ENCODE measurements around the gene CERS5. TPM values are rescaled to one million over a fixed set of nuclear protein-coding genes. Genes with fewer than 3 reads are reported as not detected.

The CERS5 gene
- total RNA-seq, 1 donor from 2014 or later: 104 TPM

- DNase-seq (ENCODE audit: low spot score in 2 of 2) (no peak), FAIRE-seq (no peak)
Observed at GRCh38 chr12:50142993-50143392, 24.2 kb downstream of the CERS5 start.

DNA sequence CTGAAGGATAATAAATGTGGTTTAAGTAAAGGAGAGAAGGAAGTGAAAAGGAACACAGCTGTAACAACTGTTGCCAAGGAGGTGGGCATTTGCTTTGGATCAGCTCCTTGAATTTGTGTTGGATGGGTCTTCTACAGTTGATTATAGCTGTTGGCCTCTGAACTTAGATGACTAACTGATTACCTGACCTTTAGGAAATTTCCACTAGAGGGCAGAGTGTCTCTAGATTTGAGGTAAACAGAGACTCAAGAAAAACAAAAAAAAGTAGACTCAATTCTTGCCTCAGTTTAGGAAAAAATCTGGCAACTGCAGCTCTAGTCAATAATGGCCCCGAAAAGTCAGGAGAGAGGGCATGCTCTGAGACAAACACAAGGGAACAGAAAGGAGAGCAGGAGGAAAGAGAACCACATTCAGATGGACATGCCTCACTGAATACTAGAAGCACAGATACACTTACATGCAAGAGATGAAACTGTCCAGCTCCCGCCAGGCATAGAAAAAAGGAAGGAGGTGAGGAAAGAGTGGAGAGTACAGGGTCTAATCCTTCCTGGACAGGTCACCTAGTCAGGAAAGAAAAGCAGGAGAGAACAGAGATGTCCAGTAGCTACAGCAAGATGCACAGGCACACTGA, 34.5 kb downstream of the CERS5 start:
- DNase-seq (ENCODE audit: low spot score in 2 of 2): no peak
- no peak for FAIRE-seq

GRCh38 chr12:50129290-50129689, 37.9 kb downstream of the CERS5 start:
- DNase-seq (ENCODE audit: low spot score in 2 of 2) (no peak), FAIRE-seq (no peak)

DNA sequence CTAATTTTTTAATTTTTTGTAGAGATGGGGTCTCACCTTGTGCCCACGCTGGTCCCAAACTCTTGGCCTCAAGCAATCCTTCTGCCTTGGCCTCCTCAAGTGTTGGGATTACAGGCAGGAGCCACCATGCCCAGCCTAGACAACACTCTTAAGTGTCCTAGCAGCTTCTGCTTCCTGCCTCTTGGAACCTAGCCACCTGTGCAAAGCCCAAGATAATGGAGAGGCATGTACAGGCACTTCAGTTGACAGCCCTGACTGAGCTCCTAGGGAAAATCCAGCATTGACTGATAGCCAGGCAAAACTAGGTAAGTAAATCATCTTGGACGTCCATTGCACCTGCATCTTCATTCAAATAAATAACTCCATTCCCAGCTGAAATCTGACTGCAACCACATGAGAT, 39.6 kb downstream of the CERS5 start:
- DNase-seq (ENCODE audit: low spot score in 2 of 2) (no peak), FAIRE-seq (no peak)

DNA sequence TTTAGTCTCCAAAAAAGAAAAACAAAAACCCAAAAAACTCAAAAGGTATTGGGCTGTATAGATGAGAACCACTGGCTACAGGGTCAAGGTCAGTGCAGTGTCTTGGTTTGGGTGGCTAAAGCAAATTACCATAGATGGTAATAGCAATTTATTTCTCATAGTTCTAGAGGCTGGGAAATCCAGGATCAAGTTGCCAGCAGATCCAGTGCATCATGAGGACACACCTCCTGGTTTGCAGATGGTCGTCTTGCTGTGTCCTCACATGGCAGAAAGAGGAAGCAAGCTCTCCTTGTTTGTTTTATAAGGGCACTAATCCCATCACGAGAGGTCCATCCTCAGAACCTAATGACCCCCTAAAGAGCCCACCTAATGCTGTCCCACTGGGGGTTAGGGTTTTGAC, 44.0 kb downstream of the CERS5 start:
- FAIRE-seq: no peak
- no peak for DNase-seq (ENCODE audit: low spot score in 2 of 2)

- no peak for DNase-seq (ENCODE audit: low spot score in 2 of 2)
- no peak for FAIRE-seq
Observed at GRCh38 chr12:50121641-50122040, 45.5 kb downstream of the CERS5 start.

- FAIRE-seq (no peak), DNase-seq (ENCODE audit: low spot score in 2 of 2) (no peak)
Observed at GRCh38 chr12:50120953-50121352, 46.2 kb downstream of the CERS5 start.

- DNase-seq (ENCODE audit: low spot score in 2 of 2) (no peak), FAIRE-seq (no peak)
Observed at GRCh38 chr12:50120521-50120920, 46.6 kb downstream of the CERS5 start.

- FAIRE-seq (no peak), DNase-seq (ENCODE audit: low spot score in 2 of 2) (no peak)
Observed at GRCh38 chr12:50119387-50119786, 47.8 kb downstream of the CERS5 start.

DNA sequence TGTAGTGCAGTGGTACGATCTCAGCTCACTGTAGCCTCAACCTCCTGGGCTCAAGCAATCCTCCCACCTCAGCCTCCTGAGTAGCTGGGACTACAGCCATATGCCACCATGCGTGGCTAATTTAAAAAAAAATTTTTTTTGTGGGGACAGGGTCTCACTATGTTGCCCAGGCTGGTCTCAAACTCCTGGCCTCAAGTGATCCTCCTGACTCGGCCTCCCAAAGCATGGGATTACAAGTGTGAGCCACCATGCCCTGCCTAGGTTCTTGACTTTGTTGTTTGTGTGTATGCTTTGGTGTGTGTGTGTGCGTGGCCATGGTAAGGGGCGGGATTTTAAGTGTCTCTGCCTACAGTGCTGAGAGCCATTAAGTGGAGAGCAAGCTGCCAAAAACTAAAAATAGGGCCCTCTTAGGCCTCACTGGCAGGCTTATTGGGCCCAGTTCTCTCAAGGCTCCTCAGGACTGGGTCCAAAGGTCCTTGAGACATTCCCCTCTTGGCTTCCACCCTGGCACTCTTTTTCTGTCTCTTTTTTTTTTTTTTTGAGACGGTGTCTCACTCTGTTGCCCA, 50.0 kb downstream of the CERS5 start:
- FAIRE-seq (no peak), DNase-seq (ENCODE audit: low spot score in 2 of 2) (no peak)

GRCh38 chr12:50112456-50113218, 54.5 kb downstream of the CERS5 start:
- no peak for FAIRE-seq
- DNase-seq (ENCODE audit: low spot score in 2 of 2): peak in 1 of 2 donors; percentile 43

GRCh38 chr12:50111693-50112455, 55.3 kb downstream of the CERS5 start, which contains the start of gene COX14:
COX14 (plus strand) TSS chr12:50112236; CDS start chr12:50120044, 7,808 bp downstream.
- FAIRE-seq (peak; percentile 98), DNase-seq (ENCODE audit: low spot score in 2 of 2) (peak; percentile 90 to 96)

DNA sequence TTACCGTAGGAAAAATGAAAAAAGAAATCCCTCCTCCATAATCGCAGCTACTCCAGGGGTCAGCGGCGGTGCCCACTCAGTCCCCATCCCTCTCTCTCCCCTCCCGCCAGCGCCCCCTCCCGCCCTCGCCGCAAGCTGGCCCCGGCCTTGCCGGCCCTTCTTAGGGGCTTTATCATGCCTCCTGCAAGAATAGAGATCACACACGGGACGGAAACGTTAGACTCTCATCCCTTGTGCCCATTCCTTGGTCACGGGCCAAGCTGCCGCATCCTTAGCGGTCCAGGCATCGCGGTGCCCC, 55.8 kb downstream of the CERS5 start:
- DNase-seq (ENCODE audit: low spot score in 2 of 2): no peak
- no peak for FAIRE-seq

DNA sequence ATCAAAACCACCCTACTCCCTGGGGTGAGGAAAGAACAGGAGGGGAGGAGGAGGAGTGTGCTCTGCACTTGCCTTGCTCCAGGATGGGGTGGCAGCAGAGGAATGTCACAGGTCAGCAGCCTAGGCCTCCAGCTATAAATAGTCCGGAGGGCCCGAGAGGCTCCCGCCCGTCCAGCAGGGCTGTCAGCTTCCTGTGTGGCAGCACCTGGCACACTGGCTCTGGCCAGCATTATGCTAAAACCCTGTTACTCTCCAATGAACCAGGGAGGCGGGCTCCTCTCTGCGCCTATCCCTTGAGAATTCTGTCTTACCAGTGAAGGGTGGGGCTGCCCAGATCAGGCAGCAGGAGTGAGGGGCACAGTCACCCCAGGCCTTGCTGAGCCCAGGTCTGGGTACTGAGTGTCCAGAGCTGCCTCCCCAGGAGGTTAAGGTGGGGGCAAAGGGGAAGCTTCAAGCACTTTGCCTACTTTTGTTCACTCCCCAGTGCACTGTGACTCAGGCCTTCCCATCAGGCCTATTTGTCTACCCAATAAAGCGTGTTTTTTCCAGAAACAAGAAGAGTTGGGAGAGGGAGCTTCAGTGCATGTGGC, 56.3 kb downstream of the CERS5 start:
- DNase-seq (ENCODE audit: low spot score in 2 of 2): no peak
- no peak for FAIRE-seq

DNA sequence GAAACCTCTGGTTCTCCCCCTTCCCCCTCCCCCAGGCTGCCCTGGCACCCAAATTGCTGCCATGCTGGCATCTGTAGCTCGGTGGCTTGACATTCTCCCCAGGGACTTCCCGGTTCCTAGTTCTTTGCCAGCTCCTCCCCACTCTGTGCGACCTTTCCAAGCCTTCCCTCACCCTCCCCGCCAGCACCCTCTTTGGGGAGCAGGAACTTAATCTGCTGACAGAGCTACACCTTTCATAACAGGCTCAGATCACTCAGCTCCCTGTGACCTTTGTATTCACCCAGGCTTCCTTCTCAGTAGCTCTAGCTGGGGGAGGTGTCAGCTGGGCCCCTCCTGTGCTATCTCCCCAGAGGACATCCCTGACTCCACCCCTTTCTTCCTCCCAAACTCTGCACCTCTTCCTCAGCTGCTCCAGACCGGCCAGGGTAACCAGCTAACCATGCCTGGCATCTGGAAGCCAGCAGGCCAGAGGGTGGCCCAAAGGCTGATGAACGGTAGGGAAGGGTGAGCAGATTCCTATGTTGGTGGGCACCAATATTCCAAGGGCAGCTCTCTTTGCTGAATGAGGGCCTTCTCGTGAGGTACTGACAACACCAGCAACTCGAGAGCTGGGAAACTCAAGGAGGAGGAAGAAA, 56.9 kb downstream of the CERS5 start:
- FAIRE-seq (no peak), DNase-seq (ENCODE audit: low spot score in 2 of 2) (no peak)

DNA sequence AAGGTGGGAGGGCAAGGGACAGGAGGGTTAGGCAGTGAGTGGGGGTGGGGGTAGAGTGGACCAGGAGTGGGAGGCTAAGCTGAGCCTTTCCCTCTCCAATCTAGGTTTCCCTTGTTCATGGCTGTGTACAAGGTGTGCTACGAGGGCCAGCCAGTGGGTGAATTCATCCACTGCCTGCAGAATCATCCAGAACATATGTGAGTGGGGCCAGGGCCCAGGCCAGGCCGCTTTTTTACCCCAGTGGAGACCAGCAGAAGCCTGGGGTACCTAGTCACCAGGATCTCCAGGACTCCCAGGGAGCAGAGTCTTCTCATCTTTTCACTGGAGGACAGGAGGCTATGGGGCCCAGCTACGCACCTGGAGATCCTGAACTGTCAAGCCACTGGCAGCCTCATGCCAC, 57.9 kb downstream of the CERS5 start:
- no peak for FAIRE-seq

DNA sequence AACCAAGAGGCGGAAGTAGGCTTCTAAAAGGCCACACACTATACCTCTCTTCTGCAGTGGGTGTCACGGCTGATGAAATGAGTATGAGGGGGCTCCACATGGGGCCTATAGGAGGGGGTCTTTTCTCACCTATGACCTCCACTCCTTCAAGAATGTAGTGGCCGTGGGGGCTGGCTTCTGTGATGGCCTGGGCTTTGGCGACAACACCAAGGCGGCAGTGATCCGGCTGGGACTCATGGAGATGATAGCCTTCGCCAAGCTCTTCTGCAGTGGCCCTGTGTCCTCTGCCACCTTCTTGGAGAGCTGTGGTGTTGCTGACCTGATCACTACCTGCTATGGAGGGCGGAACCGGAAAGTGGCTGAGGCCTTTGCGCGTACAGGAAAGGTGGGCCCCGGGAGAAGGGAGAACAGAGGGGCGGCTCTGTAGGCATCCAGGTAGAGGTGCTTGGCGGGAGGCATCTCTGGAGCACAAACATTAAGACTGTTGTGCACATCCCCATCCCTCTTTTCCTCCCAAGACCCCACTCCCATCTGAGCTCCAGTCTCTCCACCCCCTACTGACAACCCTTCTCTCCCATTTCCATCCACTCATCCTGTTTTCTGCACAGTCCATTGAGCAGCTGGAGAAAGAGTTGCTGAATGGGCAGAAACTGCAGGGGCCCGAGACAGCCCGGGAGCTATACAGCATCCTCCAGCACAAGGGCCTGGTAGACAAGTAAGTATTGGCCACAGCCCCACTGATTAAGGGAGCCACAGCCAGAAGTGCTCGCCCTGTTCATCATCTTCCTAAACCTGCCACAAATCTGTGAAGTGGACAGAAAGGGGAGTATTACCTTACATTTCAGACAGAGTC, 59.5 kb downstream of the CERS5 start:
- no peak for FAIRE-seq
- no peak for DNase-seq (ENCODE audit: low spot score in 2 of 2)

More for the DNA sequence above, 57.9 kb downstream of the CERS5 start:
- DNase-seq (ENCODE audit: low spot score in 2 of 2): no peak

DNA sequence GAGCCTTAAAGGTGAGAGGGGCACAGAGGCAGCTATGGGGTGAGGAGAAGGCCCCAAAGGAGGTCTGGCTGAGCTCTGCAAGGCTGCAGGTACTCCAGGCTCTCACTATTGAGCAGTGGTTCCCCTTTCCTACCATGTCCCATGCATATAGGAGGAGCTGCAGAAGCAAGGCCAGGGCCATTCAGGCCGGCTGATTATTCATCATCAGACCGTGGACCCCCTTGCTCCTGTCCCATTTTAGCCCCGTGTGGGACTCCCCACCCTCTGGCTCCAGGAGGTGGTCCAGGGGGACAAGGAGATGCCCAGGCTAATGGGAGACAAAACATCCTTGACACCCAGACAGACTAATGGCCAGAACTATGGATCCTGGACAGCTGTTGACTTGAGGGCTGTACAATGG, 60.3 kb downstream of the CERS5 start:
- no peak for DNase-seq (ENCODE audit: low spot score in 2 of 2)
- FAIRE-seq: no peak

DNA sequence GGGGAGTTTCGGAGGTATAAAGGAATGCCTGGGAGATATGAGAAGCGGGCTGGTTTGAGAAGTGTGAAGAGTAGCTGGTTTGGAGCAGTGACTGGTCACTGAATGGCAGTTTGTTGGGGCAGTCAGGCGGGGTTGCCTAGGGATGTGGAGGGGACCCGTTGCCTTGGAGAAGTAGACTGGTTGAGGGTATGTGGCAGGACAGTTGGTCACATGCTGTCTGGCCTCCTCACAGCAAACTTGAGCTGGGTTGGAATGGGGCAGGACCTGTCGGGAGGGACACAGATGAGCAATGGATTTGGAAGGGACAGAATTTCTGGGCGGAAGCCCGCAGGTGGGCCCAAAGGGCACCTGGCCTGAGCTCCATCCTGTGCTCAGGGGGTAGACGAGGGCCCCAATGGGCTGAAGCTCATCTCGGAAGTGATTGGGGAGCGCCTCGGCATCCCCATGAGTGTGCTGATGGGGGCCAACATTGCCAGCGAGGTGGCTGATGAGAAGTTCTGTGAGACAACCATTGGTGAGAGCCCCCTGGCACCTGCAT, 61.2 kb downstream of the CERS5 start:
- FAIRE-seq: no peak

More for the DNA sequence above, 61.2 kb downstream of the CERS5 start:
- no peak for DNase-seq (ENCODE audit: low spot score in 2 of 2)

Data from frontal cortex (tissue), 4 donors.